Colonic mucosa (tissue), 4 donors: ENCODE measurements around the gene METTL1. TPM values are rescaled to one million over a fixed set of nuclear protein-coding genes. Genes with fewer than 3 reads are reported as not detected.

ENCODE experiments used
- DNase-seq: peaks from one replicate; pipeline ENCODE4 v3.0.0-alpha.2; 2020
- H3K27ac ChIP-seq: fragments of 200-600 bp; one replicate; pipeline ENCODE4 v1.8.0; 2021
- H3K27me3 ChIP-seq: fragments of 200-600 bp; one replicate; pipeline ENCODE4 v1.8.0; 2021
- H3K36me3 ChIP-seq: fragments of 200-600 bp; one replicate; pipeline ENCODE4 v1.8.0; 2021
- H3K4me1 ChIP-seq: fragments of 200-600 bp; one replicate; pipeline ENCODE4 v1.8.0; 2021; ENCODE audit warnings: mild to moderate bottlenecking
- H3K4me3 ChIP-seq: fragments of 200-600 bp; one replicate; pipeline ENCODE4 v1.8.0; 2021
- H3K9ac ChIP-seq, 2 donors: one replicate each; pipeline ENCODE4 v1.7.0; 2013; ENCODE audit warnings: control low read depth in 2 of 2, low read depth in 2 of 2, low read length in 2 of 2
- H3K9me3 ChIP-seq: fragments of 200-600 bp; one replicate; pipeline ENCODE4 v1.8.0; 2021
- CTCF ChIP-seq: fragments of 200-600 bp; IDR thresholded peaks from one replicate; pipeline ENCODE4 v1.8.0; 2022; ENCODE audit warnings: antibody characterized with exemption, mild to moderate bottlenecking
- intact Hi-C: fragments of 100-400 bp; cut with DNase I; formaldehyde crosslinking; loops from one replicate; pipeline ENCODE4 v1.14.1; 2022
- total RNA-seq, 2 donors: library from RNA; stranded (reverse); fragmentation: NEBNext Ultra II Directional in 1 of 2; extraction: Animal tissue kit (Norgen Biotek cat#: 25700) in 1 of 2; gene quantifications; one replicate each; pipeline ENCODE4 v1.2.1, GENCODE V29; 2021
- donor health status: healthy.
- donor health status: DM: no; HTN: no; CAD: no.
- donor health status: DM: no; HTN: no; CAD: no.

METTL1 gene
- total RNA-seq, 2 donors from 2014 or later, result 7.1 to 18.9 TPM

GRCh38 chr12:57779736-57780135, 7.8 kb upstream of the METTL1 start:
- Histone ChIP-seq H3K4me1 (no peaks in the 10 kb centered on the region), H3K9me3 (no peaks in the 10 kb centered on the region), H3K36me3 (no peaks in the 10 kb centered on the region), H3K9ac (no peak overlapping the region), H3K27ac (no peak overlapping the region), H3K4me3 (no peak overlapping the region), H3K27me3 (no peaks in the 10 kb centered on the region)
- intact Hi-C loops, result loop anchor here (5.0 kb wide), 1 partner anchor 53 kb away; no protein-coding TSS in a partner anchor
- no peak for DNase-seq
- no peak for TF ChIP-seq CTCF

GRCh38 chr12:57777911-57778310, 6.0 kb upstream of the METTL1 start:
- Histone ChIP-seq H3K27me3 (no peaks in the 10 kb centered on the region), H3K9ac (no peak overlapping the region), H3K4me1 (no peaks in the 10 kb centered on the region), H3K27ac (no peak overlapping the region), H3K4me3 (no peak overlapping the region), H3K36me3 (no peaks in the 10 kb centered on the region), H3K9me3 (no peaks in the 10 kb centered on the region)
- TF ChIP-seq CTCF, result no peak
- DNase-seq, result no peak
- intact Hi-C loops, result no loop called here

GRCh38 chr12:57777367-57777766, 5.5 kb upstream of the METTL1 start:
- H3K4me1 ChIP-seq, result no peaks in the 10 kb centered on the region
- intact Hi-C loops, result no loop called here
- H3K27me3 ChIP-seq, result no peaks in the 10 kb centered on the region
- H3K27ac ChIP-seq, result no peak overlapping the region
- no peaks in the 10 kb centered on the region for H3K9me3 ChIP-seq
- H3K9ac ChIP-seq, result no peak overlapping the region
- TF ChIP-seq CTCF, result no peak
- no peak for DNase-seq
- no peaks in the 10 kb centered on the region for H3K36me3 ChIP-seq
- H3K4me3 ChIP-seq, result no peak overlapping the region

GRCh38 chr12:57776247-57776587, 4.3 kb upstream of the METTL1 start:
- no peaks in the 10 kb centered on the region for H3K27me3 ChIP-seq
- H3K9ac ChIP-seq, result no peak overlapping the region
- no peaks in the 10 kb centered on the region for H3K9me3 ChIP-seq
- H3K36me3 ChIP-seq, result no peaks in the 10 kb centered on the region
- DNase-seq, result no peak
- peaks cover 3% of the 10 kb centered on the region for H3K4me1 ChIP-seq
- no peak overlapping the region for H3K27ac ChIP-seq
- H3K4me3 ChIP-seq, result no peak overlapping the region
- intact Hi-C loops, result no loop called here
- TF ChIP-seq CTCF, result no peak

- Histone ChIP-seq H3K9ac (no peak overlapping the region), H3K36me3 (no peaks in the 10 kb centered on the region), H3K4me1 (peaks cover 4% of the 10 kb centered on the region), H3K27me3 (no peaks in the 10 kb centered on the region), H3K27ac (no peak overlapping the region), H3K4me3 (no peak overlapping the region), H3K9me3 (no peaks in the 10 kb centered on the region)
- DNase-seq, result no peak
- TF ChIP-seq CTCF, result no peak
- intact Hi-C loops, result no loop called here
Observed at GRCh38 chr12:57775563-57776246, 3.8 kb upstream of the METTL1 start.
